K562 (cell line): ENCODE results near the gene SPAG9. TPM values are rescaled to one million over a fixed set of nuclear protein-coding genes. Genes with fewer than 3 reads are reported as not detected.

ENCODE experiments used
- ATAC-seq: fragments of 200-7000 bp; cut with Tn5 transposase; 3 replicates; pipeline ENCODE4 v1.9.1; 2020; ENCODE audit warnings: moderate library complexity
- BruUV-seq: library from RNA; stranded (reverse); fragments of 400-500 nt; replicated peaks from 2 replicates; lab custom pipeline; 2021; lab: Mats Ljungman, UMichigan
- CTCF ChIA-PET: fragments of 300-600 bp; formaldehyde crosslinking; extraction: SDS; loops from one replicate; lab custom pipeline; 2021; ENCODE audit warnings: low intra/inter-chr PET ratio; lab: Yijun Ruan, JAX
- POLR2A ChIA-PET: fragments of 300-600, 350-650 bp; sonication (Branson Sonifier 250); formaldehyde crosslinking; extraction: SDS; loops from one replicate; lab custom pipeline; 2021; ENCODE audit warnings: antibody characterized with exemption, inconsistent platforms; lab: Yijun Ruan, JAX
- DNase-seq, 4 experiments: peaks; one replicate each; pipeline versions ENCODE4 v3.0.0 to v3.0.0-alpha.2; 2011 to 2018; ENCODE audit warnings: low spot score in 3 of 4, mixed read lengths in 3 of 4; ENCODE audit errors: extremely low read depth in 1 of 4
- FAIRE-seq: peaks from 2 replicates; lab custom pipeline; 2011; peaks lifted over from hg19 to GRCh38; lab: Jason Lieb, UNC
- H2AFZ ChIP-seq: 2 replicates; pipeline ENCODE4 v1.6.0; 2011; ENCODE audit warnings: low read depth, low read length, control low read depth, inconsistent platforms
- H3K27ac ChIP-seq: fragments of 200-600 bp; 3 replicates; pipeline ENCODE4 v1.8.0; 2011; ENCODE audit warnings: low read depth, mild to moderate bottlenecking, control low read depth, inconsistent platforms, low read length, moderate library complexity, mixed read lengths; ENCODE audit errors: extremely low read depth
- H3K27me3 ChIP-seq, 2 experiments: fragments of 300-600 bp in 1 of 2; 2 replicates in 1 of 2; 3 replicates in 1 of 2; pipeline versions ENCODE4 v1.6.0 to v1.8.0; 2011; ENCODE audit warnings: inconsistent platforms in 2 of 2, low read length in 2 of 2, mild to moderate bottlenecking in 1 of 2, mixed read lengths in 1 of 2, moderate library complexity in 1 of 2; ENCODE audit not compliant: control insufficient read depth in 2 of 2, insufficient read depth in 2 of 2
- H3K36me3 ChIP-seq: fragments of 300-600 bp; 3 replicates; pipeline ENCODE4 v1.8.0; 2011; ENCODE audit warnings: mild to moderate bottlenecking, low read length, inconsistent platforms; ENCODE audit not compliant: control insufficient read depth, insufficient read depth
- H3K4me1 ChIP-seq, 2 experiments: fragments of 200-600 bp in 1 of 2; replicated peaks in 1 of 2; 2 replicates in 1 of 2; 3 replicates in 1 of 2; pipeline versions ENCODE4 v1.5.1 to v1.8.0; 2011; ENCODE audit warnings: inconsistent platforms in 2 of 2, low read length in 2 of 2, mild to moderate bottlenecking in 1 of 2, mixed read lengths in 1 of 2, moderate library complexity in 1 of 2; ENCODE audit not compliant: control insufficient read depth in 2 of 2, insufficient read depth in 2 of 2
- H3K4me2 ChIP-seq: 2 replicates; pipeline ENCODE4 v1.6.1; 2011; ENCODE audit warnings: low read length, control low read depth, inconsistent platforms, mixed read lengths; ENCODE audit not compliant: insufficient read depth
- H3K4me3 ChIP-seq: fragments of 200-600 bp; sonication (generic), shearing (Covaris generic); 2 replicates; pipeline ENCODE4 v1.5.1; 2016; ENCODE audit warnings: control low read depth, inconsistent platforms
- H3K79me2 ChIP-seq: fragments of 200-600 bp; 3 replicates; pipeline ENCODE4 v1.8.0; 2011; ENCODE audit warnings: low read length, inconsistent platforms; ENCODE audit not compliant: control insufficient read depth, insufficient read depth
- H3K9ac ChIP-seq, 2 experiments: 2 replicates each; pipeline versions ENCODE4 v1.6.0 to v1.6.1; 2011; ENCODE audit warnings: low read depth in 2 of 2, low read length in 2 of 2, control low read depth in 1 of 2, inconsistent platforms in 1 of 2, mild to moderate bottlenecking in 1 of 2, mixed read lengths in 1 of 2; ENCODE audit not compliant: insufficient read depth in 1 of 2
- H3K9me1 ChIP-seq: one replicate; pipeline ENCODE4 v1.6.0; 2011; ENCODE audit warnings: inconsistent platforms, mild to moderate bottlenecking, low read length, moderate library complexity; ENCODE audit not compliant: control insufficient read depth, insufficient read depth
- H3K9me3 ChIP-seq: replicated peaks from 2 replicates; pipeline ENCODE4 v1.5.1; 2011; ENCODE audit warnings: low read depth, low read length, inconsistent platforms; ENCODE audit not compliant: control insufficient read depth, insufficient read depth
- H4K20me1 ChIP-seq: replicated peaks from 2 replicates; pipeline ENCODE4 v1.6.1; 2011; ENCODE audit warnings: low read length, inconsistent platforms, mixed read lengths; ENCODE audit not compliant: control insufficient read depth, insufficient read depth
- ARID3B ChIP-seq: fragments of 250-450 bp; sonication (Bioruptor Pico); IDR thresholded peaks from 2 replicates; pipeline ENCODE4 v1.4.0; 2020; ENCODE audit warnings: borderline replicate concordance
- HNRNPK ChIP-seq: fragments of 200-400 bp; formaldehyde crosslinking; IDR thresholded peaks from one replicate; pipeline ENCODE4 v1.6.1; 2018; ENCODE audit warnings: mild to moderate bottlenecking, low read depth, low read length; ENCODE audit not compliant: poor library complexity, severe bottlenecking
- NEUROD1 ChIP-seq: fragments of 150-350 bp; IDR thresholded peaks from 2 replicates; pipeline ENCODE4 v1.6.1; 2014; ENCODE audit warnings: borderline replicate concordance, low read length, low read depth; ENCODE audit not compliant: partially characterized antibody
- POLR2AphosphoS5 ChIP-seq: IDR thresholded peaks from 2 replicates; pipeline ENCODE4 v1.6.1; 2011; ENCODE audit warnings: mild to moderate bottlenecking, low read depth, low read length, moderate library complexity; ENCODE audit not compliant: control insufficient read depth, insufficient read depth
- RBM14 ChIP-seq: fragments of 200-400 bp; formaldehyde crosslinking; IDR thresholded peaks from 2 replicates; pipeline ENCODE4 v1.6.1; 2018; ENCODE audit warnings: low read depth, mild to moderate bottlenecking, low read length, moderate library complexity, borderline replicate concordance; ENCODE audit not compliant: insufficient read depth
- TCF3 ChIP-seq: sonication (generic); formaldehyde crosslinking; IDR thresholded peaks from 2 replicates; pipeline ENCODE4 v1.4.0; 2020; ENCODE audit warnings: mild to moderate bottlenecking, missing genetic modification reagents
- THRAP3 ChIP-seq: fragments of 450-650 bp; IDR thresholded peaks from 2 replicates; pipeline ENCODE4 v1.6.1; 2016; ENCODE audit warnings: mild to moderate bottlenecking, inconsistent platforms, borderline replicate concordance
- U2AF2 ChIP-seq: fragments of 200-400 bp; formaldehyde crosslinking; optimal IDR thresholded peaks from 2 replicates; pipeline ENCODE3; 2017; ENCODE audit warnings: low read depth, mild to moderate bottlenecking, low read length
- ZFP36 ChIP-seq: fragments of 150-350 bp; IDR thresholded peaks from 2 replicates; pipeline ENCODE4 v1.6.1; 2018; ENCODE audit warnings: low read length, low read depth; ENCODE audit not compliant: partially characterized antibody
- ZNF696 ChIP-seq: fragments of 250-450 bp; sonication (Bioruptor Pico); conservative IDR thresholded peaks from 2 replicates; pipeline ENCODE4 v1.4.0; 2020; ENCODE audit warnings: mild to moderate bottlenecking, moderate library complexity
- WGBS: fragments of 100-300 bp; shearing (Covaris generic); methylation state at CpG from one replicate; pipeline ENCODE4 v1.1.6; 2016; ENCODE audit warnings: low coverage, mixed read lengths; ENCODE audit not compliant: insufficient coverage; ENCODE audit errors: missing lambda C conversion rate; 5-methylcytosine and 5-hydroxymethylcytosine counted together
- in situ Hi-C: fragments of 300-500 bp; cut with MboI; formaldehyde crosslinking; loops from 4 replicates; pipeline ENCODE4 v1.15.0; 2018; ENCODE audit warnings: inconsistent platforms, mixed read lengths
- intact Hi-C: fragments of 100-400 bp; cut with micrococcal nuclease; formaldehyde crosslinking; loops from 2 replicates; pipeline ENCODE4 v1.14.2; 2022
- polyA plus RNA-seq, 8 experiments: library from polyadenylated mRNA; depleted of rRNA in 4 of 8; stranded (reverse) in 5 of 8; unstranded in 3 of 8; fragments of >200 nt; fragmentation: Nextera tagmentation in 2 of 8; fragmentation: Illumina TruSeq in 1 of 8; extraction: Ambion mirVana in 2 of 8; extraction: Trizol in 1 of 8; gene quantifications; 2 replicates each; pipeline versions ENCODE4 v1.2.1 to v1.2.3, GENCODE V29; 2011 to 2014; ENCODE audit warnings: inconsistent platforms in 1 of 8, missing spikeins in 1 of 8
- total RNA-seq, 7 experiments: library from RNA; depleted of rRNA in 6 of 7; stranded (reverse); fragments of >200 nt in 6 of 7; fragmentation: Illumina TruSeq in 2 of 7; extraction: Trizol in 2 of 7; gene quantifications; 2 replicates each; pipeline versions ENCODE4 v1.2.1 to v1.2.3, GENCODE V29; 2011 to 2021; ENCODE audit warnings: low replicate concordance in 1 of 7
- TF ChIP-seq, protein P1 (sequence below): fragments of 250-450 bp; sonication (Bioruptor Pico); IDR thresholded peaks from 2 replicates; pipeline ENCODE4 v1.4.0; 2020

Gene SPAG9
- total and polyA plus RNA-seq, 9 of the 15 experiments (the other 6 are each of a cell fraction or from before 2014, with no cell fraction given), result 12.2 to 99.2 (median 58.2) TPM

DNA sequence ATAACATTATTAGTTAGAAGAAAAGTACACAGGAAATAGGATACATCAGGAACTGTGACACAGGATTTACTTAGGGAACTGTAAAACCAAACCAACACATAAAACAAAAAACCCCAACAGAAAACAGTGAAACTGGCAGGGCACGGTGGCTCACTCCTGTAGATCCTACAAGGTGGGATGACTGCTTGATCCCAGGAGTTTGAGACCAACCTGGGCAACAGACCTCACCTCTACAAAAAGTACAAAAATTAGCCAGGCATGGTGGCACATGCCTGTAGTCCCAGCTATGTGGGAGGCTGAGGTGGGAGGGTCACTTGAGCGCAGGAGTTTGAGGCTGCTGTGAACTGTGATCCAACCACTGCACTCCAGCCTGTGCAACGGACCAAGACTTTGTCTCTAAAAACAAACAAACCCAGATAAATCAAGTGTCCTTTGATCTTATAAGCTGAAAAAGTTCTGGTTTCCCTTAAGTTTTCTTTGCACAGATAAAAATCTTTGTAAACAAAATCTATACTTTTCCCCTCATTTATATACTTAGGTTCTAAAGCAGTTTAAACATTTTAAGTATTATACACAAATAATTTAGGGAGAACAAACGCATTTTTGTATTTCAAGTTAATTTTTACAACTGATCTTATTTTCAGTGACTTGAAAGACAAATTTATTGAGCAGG is 143.0 kb downstream of the SPAG9 start:
- intact Hi-C loops, result no loop called here
- peak; percentile 66 for ATAC-seq
- ChIA-PET POLR2A (interaction anchor here (0.6 to 1.1 kb wide), 5 partner anchors 18 to 176 kb away, joined by 3 read pairs; partner anchors contain the start of gene NME1), CTCF (no interaction called here)
- Histone ChIP-seq H3K4me1 (peaks cover 0 to 28% of the 10 kb centered on the region in 2 experiments; a peak in 3 of 5 replicates), H3K4me2 (no peak overlapping the region), H3K36me3 (peaks cover 82% of the 10 kb centered on the region), H3K27ac (peak overlapping the region; percentile 2; the same call in 2 of the 3 replicates), H4K20me1 (no peaks in the 10 kb centered on the region), H3K9ac (peak overlapping the region in 1 of 2 experiments; percentile 7; a peak in 1 of 4 replicates), H3K9me3 (no peaks in the 10 kb centered on the region), H3K4me3 (no peak overlapping the region), H3K27me3 (no peaks in the 10 kb centered on the region), H3K9me1 (no peaks in the 10 kb centered on the region), H3K79me2 (no peaks in the 10 kb centered on the region), H2AFZ (no peak overlapping the region)
- 50% methylated on average over 4 of the region's 4 CpGs for WGBS
- FAIRE-seq, result no peak
- BruUV-seq, result no TSS peak
- DNase-seq, result no peak
- TF ChIP-seq TCF3 (CRISPR knock-in tag), result no peak
- no peak for TF ChIP-seq POLR2AphosphoS5
- TF ChIP-seq U2AF2, result no peak
- TF ChIP-seq NEUROD1, result no peak
- TF ChIP-seq HNRNPK, result no peak
- no peak for TF ChIP-seq RBM14
- no peak for TF ChIP-seq ZNF696 (CRISPR knock-in tag)
- no peak for TF ChIP-seq ARID3B
- TF ChIP-seq, protein P1, sequence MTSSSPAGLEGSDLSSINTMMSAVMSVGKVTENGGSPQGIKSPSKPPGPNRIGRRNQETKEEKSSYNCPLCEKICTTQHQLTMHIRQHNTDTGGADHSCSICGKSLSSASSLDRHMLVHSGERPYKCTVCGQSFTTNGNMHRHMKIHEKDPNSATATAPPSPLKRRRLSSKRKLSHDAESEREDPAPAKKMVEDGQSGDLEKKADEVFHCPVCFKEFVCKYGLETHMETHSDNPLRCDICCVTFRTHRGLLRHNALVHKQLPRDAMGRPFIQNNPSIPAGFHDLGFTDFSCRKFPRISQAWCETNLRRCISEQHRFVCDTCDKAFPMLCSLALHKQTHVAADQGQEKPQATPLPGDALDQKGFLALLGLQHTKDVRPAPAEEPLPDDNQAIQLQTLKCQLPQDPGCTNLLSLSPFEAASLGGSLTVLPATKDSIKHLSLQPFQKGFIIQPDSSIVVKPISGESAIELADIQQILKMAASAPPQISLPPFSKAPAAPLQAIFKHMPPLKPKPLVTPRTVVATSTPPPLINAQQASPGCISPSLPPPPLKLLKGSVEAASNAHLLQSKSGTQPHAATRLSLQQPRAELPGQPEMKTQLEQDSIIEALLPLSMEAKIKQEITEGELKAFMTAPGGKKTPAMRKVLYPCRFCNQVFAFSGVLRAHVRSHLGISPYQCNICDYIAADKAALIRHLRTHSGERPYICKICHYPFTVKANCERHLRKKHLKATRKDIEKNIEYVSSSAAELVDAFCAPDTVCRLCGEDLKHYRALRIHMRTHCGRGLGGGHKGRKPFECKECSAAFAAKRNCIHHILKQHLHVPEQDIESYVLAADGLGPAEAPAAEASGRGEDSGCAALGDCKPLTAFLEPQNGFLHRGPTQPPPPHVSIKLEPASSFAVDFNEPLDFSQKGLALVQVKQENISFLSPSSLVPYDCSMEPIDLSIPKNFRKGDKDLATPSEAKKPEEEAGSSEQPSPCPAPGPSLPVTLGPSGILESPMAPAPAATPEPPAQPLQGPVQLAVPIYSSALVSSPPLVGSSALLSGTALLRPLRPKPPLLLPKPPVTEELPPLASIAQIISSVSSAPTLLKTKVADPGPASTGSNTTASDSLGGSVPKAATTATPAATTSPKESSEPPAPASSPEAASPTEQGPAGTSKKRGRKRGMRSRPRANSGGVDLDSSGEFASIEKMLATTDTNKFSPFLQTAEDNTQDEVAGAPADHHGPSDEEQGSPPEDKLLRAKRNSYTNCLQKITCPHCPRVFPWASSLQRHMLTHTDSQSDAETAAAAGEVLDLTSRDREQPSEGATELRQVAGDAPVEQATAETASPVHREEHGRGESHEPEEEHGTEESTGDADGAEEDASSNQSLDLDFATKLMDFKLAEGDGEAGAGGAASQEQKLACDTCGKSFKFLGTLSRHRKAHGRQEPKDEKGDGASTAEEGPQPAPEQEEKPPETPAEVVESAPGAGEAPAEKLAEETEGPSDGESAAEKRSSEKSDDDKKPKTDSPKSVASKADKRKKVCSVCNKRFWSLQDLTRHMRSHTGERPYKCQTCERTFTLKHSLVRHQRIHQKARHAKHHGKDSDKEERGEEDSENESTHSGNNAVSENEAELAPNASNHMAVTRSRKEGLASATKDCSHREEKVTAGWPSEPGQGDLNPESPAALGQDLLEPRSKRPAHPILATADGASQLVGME (CRISPR knock-in tag), result no peak
- no peak for TF ChIP-seq ZFP36
- TF ChIP-seq THRAP3, result no peak
- in situ Hi-C loops, result no loop called here
